GM18858 (cell line): Measurements from ENCODE around the gene BIRC3.
A peak's percentile ranks its signal among the peaks of the same experiment; 100 is the strongest.

Source experiments
- ATAC-seq: cut with Tn5 transposase; IDR thresholded peaks from one replicate; pipeline ENCODE4 v1.9.1; 2021; ENCODE audit not compliant: unreplicated experiment

BIRC3 gene

DNA sequence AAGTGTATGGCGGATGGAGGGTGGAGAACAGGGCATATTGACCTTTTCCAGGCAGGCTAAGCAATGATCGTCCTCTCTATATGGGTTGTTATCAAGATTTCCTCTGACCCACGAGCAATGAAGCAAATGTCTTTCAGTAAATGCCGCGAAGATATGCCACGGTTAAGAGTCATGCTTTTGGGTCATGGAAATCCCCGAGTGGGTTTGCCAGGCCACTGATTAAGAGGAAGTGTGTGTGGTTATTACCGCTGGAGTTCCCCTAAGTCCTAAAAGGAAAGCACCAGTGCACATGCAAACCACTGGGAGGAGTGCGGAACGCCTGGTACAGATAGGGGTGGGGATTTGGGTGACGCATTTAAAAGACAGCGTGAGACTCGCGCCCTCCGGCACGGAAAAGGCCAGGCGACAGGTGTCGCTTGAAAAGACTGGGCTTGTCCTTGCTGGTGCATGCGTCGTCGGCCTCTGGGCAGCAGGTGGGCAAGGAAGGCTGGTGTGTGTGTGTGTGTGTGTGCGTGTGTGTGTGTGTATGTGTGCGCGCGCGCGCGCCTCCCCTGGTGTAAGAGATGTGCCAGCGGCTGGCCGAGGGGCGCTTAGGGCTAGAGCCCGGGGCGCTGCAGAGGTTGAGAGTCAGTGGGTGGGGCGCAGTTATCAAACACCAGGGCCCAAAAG is at the start of gene BIRC3:
Gene BIRC3 (plus strand): TSS at position 386 of the 669 bp plus-strand sequence. CDS start 7,026 bp downstream, outside the sequence.
- ATAC-seq: peak; percentile 81

DNA sequence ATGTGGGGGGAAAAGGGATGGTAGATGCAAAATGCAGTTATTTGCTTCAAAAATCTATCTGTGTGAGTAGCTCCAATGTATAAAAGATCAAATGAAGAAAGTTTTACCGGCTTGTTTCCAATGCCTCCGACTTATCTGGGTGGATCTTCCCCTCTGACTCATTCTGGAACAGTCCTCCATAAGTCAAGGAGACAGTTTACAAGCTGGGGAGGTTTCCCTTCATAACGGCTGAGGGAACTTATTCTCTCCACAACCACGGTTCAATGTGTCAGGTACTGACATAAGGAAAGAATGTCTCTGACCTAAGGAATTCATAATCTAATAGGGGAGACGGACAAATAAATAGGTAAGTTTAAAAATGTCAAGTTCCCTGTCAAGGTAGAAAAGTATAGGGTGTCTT is 49.7 kb upstream of the BIRC3 start:
- ATAC-seq: no peak

DNA sequence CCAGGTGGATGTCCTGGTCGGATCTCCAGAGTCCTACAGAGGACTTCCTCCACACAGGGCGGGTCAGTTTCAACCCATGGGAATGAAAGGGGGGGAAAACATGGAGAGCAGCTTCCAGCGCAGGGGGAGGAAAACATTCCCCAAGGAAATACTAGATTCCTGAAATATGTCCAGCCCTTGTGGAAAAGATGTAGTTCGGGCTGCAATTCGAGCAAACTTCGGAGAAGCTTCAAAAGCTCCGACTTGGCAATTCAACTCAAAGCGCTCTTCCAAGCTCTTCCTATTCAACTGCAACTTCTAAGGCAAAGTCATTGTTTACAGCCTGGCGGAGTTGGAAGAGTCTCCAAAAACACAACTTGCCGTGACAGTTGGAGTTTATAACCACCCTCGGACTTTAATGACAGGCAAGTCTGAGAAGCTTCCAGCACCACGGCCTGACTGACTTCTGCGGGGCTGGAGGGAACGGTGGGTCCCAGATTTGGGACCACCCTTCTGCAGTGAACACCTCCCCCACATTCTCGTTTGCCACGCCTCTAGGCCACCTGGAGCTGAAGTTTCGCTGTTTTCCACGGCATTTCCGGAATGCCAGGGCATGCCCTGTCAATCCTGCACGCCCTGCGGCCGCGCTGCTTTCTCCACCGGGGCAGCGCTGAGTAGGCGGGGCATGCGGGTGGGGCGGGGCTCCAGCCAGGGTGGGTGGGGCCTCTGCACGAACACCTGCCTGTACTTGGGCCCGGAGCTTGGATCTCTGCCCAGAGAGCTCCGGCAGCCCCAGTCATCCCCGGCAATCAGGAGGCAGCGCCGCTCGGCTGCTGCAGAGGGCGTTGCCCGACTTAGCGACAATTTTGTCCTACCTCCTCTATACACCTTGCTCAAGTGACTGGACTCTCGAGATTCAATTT is 49.0 kb upstream of the BIRC3 start:
- ATAC-seq: peak; percentile 93

DNA sequence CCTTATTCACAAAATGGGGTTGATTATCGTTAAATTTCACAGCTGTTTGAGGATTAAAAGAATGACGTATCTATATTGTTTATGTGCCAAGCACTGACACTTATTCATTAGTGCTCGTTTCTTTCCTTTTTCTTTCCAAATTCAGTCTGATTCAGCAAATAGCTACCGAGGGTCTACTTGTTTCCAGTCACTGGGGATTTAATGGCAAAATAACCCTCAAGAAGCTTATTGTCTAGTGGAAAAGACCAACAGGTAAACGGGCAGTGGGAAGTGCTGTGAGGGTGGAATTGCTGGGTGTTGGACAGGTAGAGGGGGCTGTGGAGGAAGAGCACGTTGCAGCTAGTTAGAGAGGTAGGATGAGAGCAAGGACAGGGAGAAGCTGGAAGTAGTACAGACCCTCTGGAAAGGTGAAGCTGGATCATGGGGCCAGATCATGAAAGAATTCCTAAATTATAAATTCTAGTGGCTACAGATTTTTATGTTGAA is 48.3 kb upstream of the BIRC3 start:
- ATAC-seq: no peak

DNA sequence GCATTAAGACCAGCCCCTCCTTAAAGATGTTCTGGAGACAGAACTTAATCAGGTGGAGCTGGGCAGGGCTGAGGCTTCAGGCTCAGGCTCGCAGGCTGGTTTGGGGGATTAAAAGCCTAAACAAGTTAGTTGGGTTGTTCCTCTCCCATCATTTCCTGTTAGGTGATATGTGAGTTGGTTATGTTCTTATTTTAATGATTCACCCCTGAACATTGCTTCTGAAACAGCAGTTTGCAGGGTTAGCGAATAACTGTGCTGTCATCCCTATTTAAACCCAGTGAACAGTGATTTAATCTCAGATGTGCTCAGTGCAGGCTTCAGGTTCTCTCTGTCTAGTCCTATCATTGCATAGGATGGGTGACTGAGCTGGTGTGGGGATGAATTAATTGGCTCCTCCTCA is 47.4 kb upstream of the BIRC3 start:
- ATAC-seq: no peak

DNA sequence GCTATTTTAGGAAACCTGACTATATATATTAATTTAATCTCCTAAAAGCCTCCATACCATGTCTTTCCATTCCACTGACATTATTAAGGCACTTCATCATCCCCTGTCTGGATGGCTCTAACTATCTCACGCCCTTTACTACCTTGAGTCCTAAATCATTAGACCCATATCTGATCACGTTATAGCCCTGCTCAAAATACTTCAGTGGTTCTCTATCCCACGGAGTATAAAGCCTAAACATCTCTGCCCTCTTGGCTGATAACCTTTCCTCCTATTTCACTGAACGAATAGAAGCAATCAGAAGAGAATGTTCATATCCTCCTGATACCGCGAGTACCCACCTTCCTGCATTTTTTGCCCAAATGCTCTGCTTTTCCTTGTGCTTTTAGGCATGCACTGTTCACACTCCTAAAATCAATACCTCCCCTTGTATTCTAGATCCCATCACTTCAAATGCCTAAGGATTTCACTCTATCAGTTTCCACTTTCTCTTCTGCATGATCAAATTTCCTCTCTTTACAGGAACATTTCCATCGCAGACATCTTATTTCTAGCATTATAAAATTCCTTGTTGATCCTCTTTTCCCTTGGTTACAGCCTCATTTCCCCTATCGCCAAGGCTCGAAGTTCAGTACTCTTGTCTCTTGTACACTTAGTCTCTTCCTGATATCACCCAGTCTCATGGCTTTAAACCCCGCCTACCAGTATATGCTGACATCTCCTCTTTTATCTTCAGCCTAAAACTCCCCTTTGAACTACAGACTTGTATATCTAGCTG is 45.0 kb upstream of the BIRC3 start:
- no peak for ATAC-seq

DNA sequence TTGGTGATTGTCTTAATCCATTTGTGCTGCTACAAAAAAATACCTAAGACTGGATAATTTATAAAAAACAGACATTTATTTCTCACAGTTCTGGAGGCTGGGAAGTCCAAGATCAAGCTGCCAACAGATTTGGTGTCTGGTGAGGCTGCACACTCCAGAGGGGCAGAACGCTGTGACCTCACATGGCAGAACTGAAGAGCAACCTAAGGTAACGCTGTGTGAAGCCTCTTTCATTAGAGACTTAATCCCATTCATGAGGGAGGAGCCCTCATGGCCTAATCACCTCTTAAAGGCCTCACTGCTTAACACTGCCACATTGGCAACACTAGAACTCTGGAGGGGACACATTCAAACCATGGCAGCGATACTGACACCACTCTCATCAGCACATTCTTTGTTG is 42.7 kb upstream of the BIRC3 start:
- no peak for ATAC-seq

DNA sequence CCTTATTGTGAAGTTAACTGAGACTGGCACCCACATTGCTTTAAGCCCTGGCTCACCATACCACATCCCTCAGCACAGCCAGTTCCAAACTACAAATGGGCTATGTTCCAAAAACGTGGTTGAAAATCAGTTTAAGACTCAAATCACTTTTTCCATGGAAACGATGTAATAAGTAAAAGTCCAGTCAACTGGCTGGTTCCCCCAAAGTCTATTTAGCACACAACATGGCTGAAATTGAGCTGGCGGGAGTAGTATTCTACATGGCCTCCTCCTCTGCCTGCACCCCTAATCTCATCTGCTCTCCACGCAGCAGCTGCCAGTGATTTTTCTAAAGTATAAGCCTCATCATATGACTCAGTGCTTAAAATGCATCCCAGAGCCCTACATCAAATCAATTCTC is 40.9 kb upstream of the BIRC3 start:
- no peak for ATAC-seq

DNA sequence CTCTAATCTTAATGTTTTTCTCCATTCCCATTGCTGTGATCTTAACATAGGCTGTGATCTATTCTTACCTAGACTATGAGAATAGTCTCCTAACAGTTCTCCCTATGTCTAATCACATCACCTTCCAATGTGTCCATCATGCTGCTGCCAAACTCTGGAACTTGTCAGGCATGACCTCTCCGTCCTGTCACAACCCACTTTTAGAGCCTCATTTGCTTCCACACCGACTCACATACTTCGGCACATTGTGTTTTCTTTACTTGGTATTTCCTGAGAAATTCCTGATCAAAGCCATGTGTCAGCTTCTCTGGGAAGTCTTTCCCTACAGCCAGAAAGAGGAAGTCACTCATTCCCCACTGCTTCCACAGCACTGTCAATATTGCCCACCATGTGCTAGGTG is 40.5 kb upstream of the BIRC3 start:
- no peak for ATAC-seq

DNA sequence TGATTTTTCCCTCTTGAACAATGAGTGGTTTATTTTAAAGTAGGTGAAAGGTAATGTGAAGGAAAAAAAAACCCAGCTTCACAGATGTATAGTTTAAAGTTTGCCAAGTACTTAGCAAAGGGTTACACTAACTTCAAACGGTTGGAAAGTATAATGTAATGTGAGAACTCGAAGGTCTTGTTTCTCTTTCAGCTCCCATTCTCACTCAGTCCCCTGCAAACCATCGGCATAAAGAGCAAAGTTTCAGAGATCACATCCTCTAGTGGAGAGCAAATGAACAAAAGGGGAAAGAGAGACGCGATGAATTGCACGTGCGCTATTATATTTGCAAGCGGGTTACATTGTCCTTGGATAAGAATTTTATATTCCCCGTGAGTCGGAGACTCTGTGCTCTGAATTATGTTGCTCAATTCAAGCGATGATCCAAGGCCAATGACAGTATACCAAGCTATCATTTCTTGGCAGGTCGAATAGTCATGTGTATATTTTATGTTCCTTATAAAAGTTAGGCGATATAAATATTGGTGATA is 37.6 kb upstream of the BIRC3 start:
- peak; percentile 96 for ATAC-seq

DNA sequence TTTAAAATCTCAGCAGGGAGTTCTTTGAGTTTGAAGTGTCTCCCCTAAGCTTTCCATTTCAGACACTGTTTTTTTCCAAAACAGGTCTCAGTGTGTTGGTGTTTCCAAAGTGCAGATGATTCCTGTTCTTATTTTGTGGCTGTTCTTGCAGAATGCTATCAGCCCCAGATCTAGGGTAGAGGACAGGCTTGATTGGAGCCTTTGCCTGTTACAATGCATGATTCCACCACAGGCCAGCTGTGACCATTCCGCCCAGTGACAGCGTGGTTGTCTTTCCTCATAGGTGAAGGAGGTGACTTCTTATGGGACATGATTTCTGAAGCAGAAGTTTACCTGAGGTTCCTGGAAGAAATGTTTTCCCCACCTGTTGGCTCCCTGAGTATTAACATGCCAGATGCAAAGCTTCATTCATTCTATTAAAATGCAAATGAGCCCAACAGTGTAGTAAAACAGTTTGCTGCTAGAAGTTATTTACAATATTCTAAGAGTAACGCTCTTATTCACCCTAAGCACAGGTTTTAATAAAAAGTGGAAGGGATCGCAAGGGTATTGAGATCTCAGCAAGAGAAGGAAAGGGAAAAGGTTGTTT is 36.9 kb upstream of the BIRC3 start:
- no peak for ATAC-seq

DNA sequence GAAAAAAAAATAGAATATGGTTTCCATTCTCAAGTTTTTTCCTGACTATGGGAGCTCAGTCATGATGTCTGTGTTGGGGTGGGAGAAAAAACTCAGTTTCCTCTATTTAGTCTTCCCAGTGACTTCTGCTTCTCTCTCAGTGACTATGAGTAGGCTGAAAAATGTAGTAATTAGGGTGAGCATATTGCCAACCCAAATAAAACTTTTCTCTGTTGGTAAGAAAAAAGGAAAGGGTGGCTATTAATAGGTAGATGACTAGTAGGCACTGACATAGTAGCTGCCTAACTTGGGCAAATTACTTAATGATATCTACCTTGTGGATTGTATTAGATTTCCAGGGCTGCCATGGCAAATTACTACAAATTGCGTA is 34.2 kb upstream of the BIRC3 start:
- no peak for ATAC-seq

DNA sequence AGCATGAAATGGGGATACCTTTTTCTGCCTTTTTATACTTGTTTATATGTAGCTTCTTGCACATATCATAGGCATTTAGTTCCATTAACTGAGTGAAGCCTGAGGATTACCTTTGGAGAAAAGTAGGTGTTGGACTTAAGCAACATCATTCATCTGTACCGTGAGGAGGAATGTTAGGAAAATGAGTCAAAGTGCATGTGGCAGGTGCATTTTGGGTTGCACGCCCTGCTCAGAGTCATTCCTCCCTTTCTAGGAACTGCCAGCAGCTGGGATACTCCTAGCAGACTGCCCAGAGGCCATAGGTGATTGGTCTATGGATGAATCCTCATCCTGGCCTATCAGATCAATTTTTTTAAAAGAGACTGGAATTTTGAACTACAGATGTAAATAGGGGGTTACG is 33.3 kb upstream of the BIRC3 start:
- no peak for ATAC-seq

DNA sequence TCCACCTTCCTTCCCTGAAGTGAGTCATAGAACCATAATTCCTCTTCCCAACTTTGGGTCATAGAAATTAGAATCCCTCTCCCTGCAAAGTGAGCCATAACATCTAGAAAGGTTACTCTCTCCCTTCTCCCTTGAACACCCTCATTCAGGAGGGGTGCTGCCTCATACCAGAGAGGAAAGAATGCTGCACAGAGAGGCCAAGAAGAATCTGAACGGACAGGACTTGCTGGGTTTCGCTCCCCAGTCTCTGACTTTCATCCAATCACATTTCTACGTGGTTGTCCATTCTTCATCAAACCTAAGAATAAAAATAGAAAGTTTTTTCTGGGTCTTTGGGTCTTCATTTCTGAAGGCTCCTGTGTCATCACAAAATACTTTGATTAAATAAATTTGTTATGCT is 31.0 kb upstream of the BIRC3 start:
- ATAC-seq: no peak

DNA sequence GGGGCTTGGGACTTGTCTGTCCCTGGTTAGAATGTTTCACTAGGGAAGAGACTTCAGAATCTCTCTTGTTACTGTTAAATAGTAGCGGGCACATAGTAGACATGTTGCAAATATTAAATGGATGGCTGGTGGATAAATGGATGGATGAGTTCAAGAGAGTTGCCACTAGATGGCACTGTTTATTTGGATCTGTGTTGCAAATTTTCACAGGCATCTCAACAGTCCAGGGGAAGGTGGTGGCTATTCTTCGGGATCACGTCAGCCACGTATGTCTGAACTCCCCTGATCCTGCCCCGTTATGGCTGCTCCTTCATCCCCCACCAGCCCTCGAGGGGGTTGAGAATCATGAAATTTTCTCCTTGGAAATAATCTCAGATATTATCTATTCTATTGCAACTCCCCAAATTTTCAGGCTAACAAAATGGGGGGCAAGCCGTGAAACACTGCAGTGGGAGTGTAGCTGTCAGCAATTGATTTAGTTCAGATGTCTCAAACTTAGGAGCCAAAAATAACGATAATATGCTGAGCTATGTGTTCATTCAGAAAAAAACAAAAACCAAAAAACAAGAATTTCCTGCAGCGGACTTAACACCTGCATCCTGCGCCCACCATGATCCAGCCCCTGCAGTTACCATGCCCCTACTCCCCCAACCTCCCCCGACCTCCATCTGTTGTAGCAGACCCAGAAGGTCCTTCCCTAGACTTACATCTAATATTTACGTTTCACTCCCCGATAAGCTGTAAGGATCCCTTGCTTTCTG is 29.1 kb upstream of the BIRC3 start:
- peak; percentile 92 for ATAC-seq

DNA sequence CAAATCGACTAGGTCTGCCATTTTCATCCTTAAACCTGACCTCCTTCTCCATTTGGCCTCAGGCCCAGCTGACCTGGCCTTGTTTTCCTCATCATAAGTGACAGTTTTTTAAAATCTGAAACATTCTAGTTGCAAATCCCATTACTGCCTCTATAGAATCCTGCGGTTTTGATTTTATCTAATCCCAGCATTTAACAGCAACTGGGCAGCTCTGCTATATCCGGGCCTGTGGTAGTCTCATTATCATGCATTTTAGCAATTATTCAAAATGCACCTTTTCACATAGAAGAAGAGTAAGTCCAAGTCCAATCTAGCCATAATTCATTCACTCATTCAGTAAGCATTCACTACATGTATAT is 28.6 kb upstream of the BIRC3 start:
- no peak for ATAC-seq

DNA sequence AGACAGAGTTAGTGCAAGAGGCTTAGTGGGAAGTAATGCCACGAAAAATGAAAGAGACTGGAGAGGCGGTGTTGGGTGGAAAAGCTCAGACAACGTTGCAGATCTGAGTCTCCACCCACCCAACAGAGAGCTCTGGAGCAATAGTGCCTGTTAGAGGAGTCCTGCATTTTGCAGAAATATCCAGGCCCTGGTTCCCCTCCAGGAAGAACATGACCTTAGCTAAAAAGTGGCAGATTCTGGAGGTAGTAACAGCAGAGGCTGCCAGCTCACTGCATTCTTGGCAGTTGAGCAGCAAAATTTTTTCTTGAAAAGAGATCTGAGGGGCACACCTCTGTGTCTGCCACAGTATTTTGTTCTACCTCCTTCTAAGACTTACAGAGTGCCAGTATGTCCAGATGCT is 27.7 kb upstream of the BIRC3 start:
- ATAC-seq: no peak

DNA sequence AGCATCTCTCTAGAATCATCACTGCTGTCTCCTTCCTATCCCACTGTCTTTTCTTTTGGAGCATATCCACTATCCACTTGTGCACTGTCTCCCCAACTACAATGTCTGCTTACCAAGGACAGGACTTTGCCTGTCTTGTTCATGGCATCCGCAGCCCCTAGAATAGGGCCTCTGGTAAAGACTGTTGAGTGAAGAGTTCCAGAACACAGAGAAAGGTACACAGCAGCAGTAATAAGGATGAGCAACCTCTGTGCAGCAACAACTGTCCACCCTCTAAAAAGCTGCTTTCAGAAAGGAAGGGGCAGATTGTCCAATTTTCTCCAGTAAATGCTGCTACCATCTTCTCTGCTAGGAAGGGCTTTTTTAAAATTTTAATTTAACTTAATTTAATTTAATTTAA is 25.5 kb upstream of the BIRC3 start:
- no peak for ATAC-seq

DNA sequence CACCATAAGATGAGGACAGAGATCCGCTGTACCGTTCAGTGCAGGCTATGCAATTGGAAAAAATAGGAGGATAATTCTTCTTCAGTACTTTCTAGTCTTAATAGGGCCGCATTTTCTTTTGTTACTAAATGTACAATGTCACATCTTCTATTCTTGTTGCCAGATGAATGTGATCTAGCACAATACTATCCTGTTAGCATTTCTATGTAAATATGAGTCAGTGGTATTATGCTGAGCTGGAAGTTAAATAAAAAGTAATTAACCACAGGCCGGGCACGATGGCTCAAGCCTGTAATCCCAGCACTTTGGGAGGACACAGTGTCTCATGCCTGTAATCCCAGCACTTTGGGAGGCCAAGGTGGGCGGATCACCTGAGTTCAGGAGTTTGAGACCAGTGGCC is 24.4 kb upstream of the BIRC3 start:
- ATAC-seq: no peak

DNA sequence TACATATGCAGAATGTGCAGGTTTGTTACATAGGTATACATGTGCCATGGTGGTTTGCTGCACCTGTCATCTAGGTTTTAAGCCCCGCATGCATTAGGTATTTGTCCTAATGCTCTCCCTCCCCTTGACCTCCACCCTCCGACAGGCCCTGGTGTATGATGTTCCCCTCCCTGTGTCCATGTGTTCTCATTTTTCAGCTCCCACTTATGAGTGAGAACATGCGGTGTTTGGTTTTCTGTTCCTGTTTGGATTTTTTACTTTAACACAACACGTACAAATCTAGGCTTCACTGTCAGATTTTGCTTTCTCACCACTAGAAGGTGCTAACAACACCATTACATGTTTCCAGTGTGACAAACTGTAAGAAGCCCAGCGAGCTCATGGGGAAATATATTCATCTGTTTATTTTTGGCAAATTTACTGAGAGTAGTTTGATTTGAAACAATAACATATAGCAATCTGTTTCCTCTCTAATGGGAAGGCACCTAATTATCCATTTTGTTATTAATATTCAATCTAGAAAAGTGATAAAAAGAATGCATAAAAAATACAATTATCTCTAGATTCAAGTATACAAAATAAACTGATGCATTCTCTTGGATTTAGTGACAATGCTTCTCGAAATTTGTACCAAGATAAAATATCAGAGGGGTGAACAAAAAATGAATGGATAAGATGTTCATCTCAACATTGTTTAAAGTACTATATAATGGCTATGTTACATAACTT is 23.2 kb upstream of the BIRC3 start:
- peak; percentile 99 for ATAC-seq
